CMK (cell line): ENCODE data around the gene YBX3.

Source experiments
- DNase-seq: peaks from one replicate; pipeline ENCODE4 v3.0.0-alpha.2; 2010; ENCODE audit warnings: low read depth

Gene YBX3

GRCh38 chr12:10669533-10669932, 53.6 kb downstream of the YBX3 start:
- DNase-seq, result no peak

GRCh38 chr12:10668526-10668925, 54.6 kb downstream of the YBX3 start:
- no peak for DNase-seq

GRCh38 chr12:10667581-10667980, 55.5 kb downstream of the YBX3 start:
- no peak for DNase-seq

GRCh38 chr12:10664499-10664898, 58.6 kb downstream of the YBX3 start:
- no peak for DNase-seq

- no peak for DNase-seq
These were observed 59.3 kb downstream of the YBX3 start for GRCh38 chr12:10663869-10664268.

GRCh38 chr12:10661338-10661737, 61.8 kb downstream of the YBX3 start:
- DNase-seq, result no peak

GRCh38 chr12:10654003-10654402, 69.1 kb downstream of the YBX3 start:
- DNase-seq, result no peak

GRCh38 chr12:10652192-10652591, 70.9 kb downstream of the YBX3 start:
- no peak for DNase-seq
